Measurements from ENCODE around the gene KCNK3. TPM values are rescaled to one million over a fixed set of nuclear protein-coding genes. Genes with fewer than 3 reads are reported as not detected.

KCNK3 gene
- total and polyA plus RNA-seq, 2 donors (not counting 3 experiments of a cell fraction or from before 2014, with no cell fraction given), result not detected

- H2AFZ ChIP-seq (ENCODE audit: low read depth, low read length), result peak overlapping the region; percentile 18
- POLR2A ChIA-PET, result no interaction called here
- H4K20me1 ChIP-seq (replicated peaks; ENCODE audit: control insufficient read depth, extremely low read depth, insufficient read depth, low read length), result no peaks in the 10 kb centered on the region
- CTCF ChIA-PET, result interaction anchor here (1.2 to 3.2 kb wide), 3 partner anchors 15 to 121 kb away, joined by 3 to 12 read pairs (median 8); no protein-coding TSS in a partner anchor
- FAIRE-seq (no peak), DNase-seq (ENCODE audit: low read depth, low spot score) (no peak)
- no peaks in the 10 kb centered on the region for H3K79me2 ChIP-seq (ENCODE audit: control insufficient read depth, insufficient read depth, low read length)
- H3K9me3 ChIP-seq (replicated peaks; ENCODE audit: control insufficient read depth, insufficient read depth, low read length), result no peaks in the 10 kb centered on the region
- no TSS peak for BruUV-seq (replicated peaks)
- H3K9ac ChIP-seq (replicated peaks; ENCODE audit: extremely low read depth, insufficient read depth, low read length), result no peak overlapping the region
- intact Hi-C loops (cut with micrococcal nuclease), result no loop called here
- H3K9me1 ChIP-seq (replicated peaks; ENCODE audit: control insufficient read depth, extremely low read depth, insufficient read depth, low read length), result no peaks in the 10 kb centered on the region
- peaks cover 0 to 8% of the 10 kb centered on the region in 2 experiments for H3K27me3 ChIP-seq (ENCODE audit: control insufficient read depth in 2 of 2, insufficient read depth in 2 of 2, low read length in 2 of 2)
- H3K36me3 ChIP-seq (ENCODE audit: control insufficient read depth in 2 of 2, extremely low read depth in 1 of 2, insufficient read depth in 2 of 2, low read length in 2 of 2), result no peaks in the 10 kb centered on the region
- no peak overlapping the region for H3K27ac ChIP-seq (ENCODE audit: insufficient read depth, low read depth, low read length)
- H3K4me3 ChIP-seq (replicated peaks in 1 of 3; ENCODE audit: insufficient read depth in 1 of 3, low read depth in 1 of 3, low read length in 3 of 3), result no peak overlapping the region
- dilution Hi-C loops (cut with MboI; ENCODE audit: extremely low pct_ligation_motif_present, low sequenced_read_pairs), result no loop called here
- TF ChIP-seq FOS (IDR thresholded peaks at IDR 0.05; ENCODE audit: borderline replicate concordance, insufficient read depth, low read length), result no peak
- peak in 1 of 2 donors; percentile 59 for TF ChIP-seq CTCF (IDR thresholded peaks at IDR 0.05; ENCODE audit: extremely low read depth in 1 of 2, insufficient read depth in 1 of 2, low read depth in 1 of 2, low read length in 2 of 2)
- H3K4me1 ChIP-seq (ENCODE audit: control insufficient read depth, extremely low read depth, insufficient read depth, low read length), result peaks cover 4% of the 10 kb centered on the region
- no peak overlapping the region for H3K4me2 ChIP-seq (ENCODE audit: insufficient read depth, low read length)
Observed at GRCh38 chr2:26727641-26728561, 35.4 kb downstream of the KCNK3 start.

GRCh38 chr2:26729311-26729710 lies 36.8 kb downstream of the KCNK3 start:
- Histone ChIP-seq H3K4me2 (ENCODE audit: insufficient read depth, low read length) (no peak overlapping the region), H3K36me3 (ENCODE audit: control insufficient read depth in 2 of 2, extremely low read depth in 1 of 2, insufficient read depth in 2 of 2, low read length in 2 of 2) (no peaks in the 10 kb centered on the region), H3K27me3 (ENCODE audit: control insufficient read depth in 2 of 2, insufficient read depth in 2 of 2, low read length in 2 of 2) (peaks cover 0 to 10% of the 10 kb centered on the region in 2 experiments), H3K27ac (ENCODE audit: insufficient read depth, low read depth, low read length) (no peak overlapping the region), H3K9me3 (replicated peaks; ENCODE audit: control insufficient read depth, insufficient read depth, low read length) (no peaks in the 10 kb centered on the region), H3K9ac (replicated peaks; ENCODE audit: extremely low read depth, insufficient read depth, low read length) (no peak overlapping the region), H3K4me1 (ENCODE audit: control insufficient read depth, extremely low read depth, insufficient read depth, low read length) (peaks cover 3% of the 10 kb centered on the region), H4K20me1 (replicated peaks; ENCODE audit: control insufficient read depth, extremely low read depth, insufficient read depth, low read length) (no peaks in the 10 kb centered on the region), H3K4me3 (replicated peaks in 1 of 3; ENCODE audit: insufficient read depth in 1 of 3, low read depth in 1 of 3, low read length in 3 of 3) (no peak overlapping the region), H2AFZ (ENCODE audit: low read depth, low read length) (no peak overlapping the region), H3K9me1 (replicated peaks; ENCODE audit: control insufficient read depth, extremely low read depth, insufficient read depth, low read length) (no peaks in the 10 kb centered on the region), H3K79me2 (ENCODE audit: control insufficient read depth, insufficient read depth, low read length) (no peaks in the 10 kb centered on the region)
- dilution Hi-C loops (cut with MboI; ENCODE audit: extremely low pct_ligation_motif_present, low sequenced_read_pairs), result no loop called here
- no peak for DNase-seq (ENCODE audit: low read depth, low spot score)
- ChIA-PET CTCF (interaction anchor here (1.5 to 3.2 kb wide), 2 partner anchors 16 to 122 kb away, joined by 8 to 12 read pairs; no protein-coding TSS in a partner anchor), POLR2A (no interaction called here)
- no peak for FAIRE-seq
- intact Hi-C loops (cut with micrococcal nuclease), result no loop called here
- no TSS peak for BruUV-seq (replicated peaks)
- TF ChIP-seq POLR2A (IDR thresholded peaks at IDR 0.05; ENCODE audit: low read depth, low read length) (no peak), POLR2AphosphoS5 (IDR thresholded peaks at IDR 0.05; ENCODE audit: insufficient read depth, low read depth, low read length) (no peak), CTCF (IDR thresholded peaks at IDR 0.05; ENCODE audit: extremely low read depth in 1 of 2, insufficient read depth in 1 of 2, low read depth in 1 of 2, low read length in 2 of 2) (no peak), FOS (IDR thresholded peaks at IDR 0.05; ENCODE audit: borderline replicate concordance, insufficient read depth, low read length) (no peak), MYC (IDR thresholded peaks at IDR 0.05; ENCODE audit: low read depth, low read length) (no peak), JUN (IDR thresholded peaks at IDR 0.05; ENCODE audit: borderline replicate concordance, insufficient read depth, insufficient read length, low read depth) (no peak), EZH2 (IDR thresholded peaks at IDR 0.05; ENCODE audit: borderline replicate concordance, low read depth, low read length, severe bottlenecking) (no peak), MAX (IDR thresholded peaks at IDR 0.05; ENCODE audit: insufficient read depth, insufficient read length) (no peak), GATA2 (IDR thresholded peaks at IDR 0.05; ENCODE audit: insufficient read depth, insufficient read length, low read depth, low read length) (no peak)

Data from endothelial cell of umbilical vein (primary cell).